PC-9 (cell line): Measurements from ENCODE around the gene ORM2. TPM values are rescaled to one million over a fixed set of nuclear protein-coding genes. Genes with fewer than 3 reads are reported as not detected.

Experiments used
- BruUV-seq: library from RNA; stranded (reverse); fragments of 400-500 nt; replicated peaks from 2 replicates; lab custom pipeline; 2021; lab: Mats Ljungman, UMichigan
- CTCF ChIA-PET: fragments of 300-600 bp; sonication (Branson Sonifier 250); formaldehyde crosslinking; loops from one replicate; lab custom pipeline; 2022; ENCODE audit warnings: antibody characterized with exemption; lab: Charles Lee
- POLR2A ChIA-PET: fragments of 300-600 bp; sonication (Branson Sonifier 250); formaldehyde crosslinking; loops from one replicate; lab custom pipeline; 2022; ENCODE audit warnings: antibody characterized with exemption; ENCODE audit not compliant: unreplicated experiment; lab: Charles Lee
- DNase-seq, 2 experiments: peaks; one replicate each; pipeline versions ENCODE4 v3.0.0 to v3.0.0-alpha.2; 2015 to 2022; ENCODE audit warnings: mixed read lengths in 1 of 2
- H2AFZ ChIP-seq: fragments of 200-600 bp; sonication (generic); 2 replicates; pipeline ENCODE4 v1.8.1; 2017; ENCODE audit warnings: antibody characterized with exemption
- H3F3A ChIP-seq: fragments of 200-600 bp; sonication (generic); 2 replicates; pipeline ENCODE4 v1.8.1; 2017; ENCODE audit warnings: antibody characterized with exemption, mild to moderate bottlenecking, low read depth; ENCODE audit not compliant: insufficient read depth
- H3K27ac ChIP-seq: fragments of 200-600 bp; sonication (generic); 2 replicates; pipeline ENCODE4 v1.6.1; 2016; ENCODE audit warnings: mixed run types
- H3K27me3 ChIP-seq: fragments of 200-600 bp; sonication (generic); 2 replicates; pipeline ENCODE4 v1.6.1; 2016; ENCODE audit warnings: low read depth, mixed run types; ENCODE audit not compliant: insufficient read depth
- H3K36me3 ChIP-seq: fragments of 200-600 bp; sonication (generic); 2 replicates; pipeline ENCODE4 v1.6.1; 2016; ENCODE audit warnings: low read depth, mixed run types
- H3K4me1 ChIP-seq: fragments of 200-600 bp; sonication (generic); replicated peaks from 2 replicates; pipeline ENCODE4 v1.6.1; 2016; ENCODE audit warnings: mixed run types; ENCODE audit not compliant: insufficient read depth
- H3K4me2 ChIP-seq: fragments of 200-600 bp; sonication (generic); 2 replicates; pipeline ENCODE4 v1.6.1; 2017; ENCODE audit warnings: mixed run types
- H3K4me3 ChIP-seq: fragments of 200-600 bp; sonication (generic); 2 replicates; pipeline ENCODE4 v1.6.1; 2016; ENCODE audit warnings: mixed run types
- H3K79me2 ChIP-seq: fragments of 200-600 bp; sonication (generic); 2 replicates; pipeline ENCODE4 v1.6.1; 2017; ENCODE audit warnings: low read depth, mixed run types
- H3K9me2 ChIP-seq: fragments of 200-600 bp; sonication (generic); 2 replicates; pipeline ENCODE4 v1.8.1; 2017; ENCODE audit warnings: mild to moderate bottlenecking; ENCODE audit not compliant: insufficient read depth
- H3K9me3 ChIP-seq: fragments of 200-600 bp; sonication (generic); 2 replicates; pipeline ENCODE4 v1.8.1; 2016; ENCODE audit warnings: low read depth; ENCODE audit not compliant: insufficient read depth
- H4K20me1 ChIP-seq: fragments of 200-600 bp; sonication (generic); 2 replicates; pipeline ENCODE4 v1.8.1; 2017; ENCODE audit not compliant: insufficient read depth
- EZH2 ChIP-seq: fragments of 200-600 bp; sonication (generic); IDR thresholded peaks from 2 replicates; pipeline ENCODE4 v1.8.0; 2017; ENCODE audit warnings: antibody characterized with exemption, low read depth
- intact Hi-C: fragments of 100-400 bp; cut with micrococcal nuclease; formaldehyde crosslinking; loops from one replicate; pipeline ENCODE4 v1.10.0; 2022; ENCODE audit not compliant: unreplicated experiment
- total RNA-seq: library from RNA; stranded (reverse); gene quantifications from 2 replicates; pipeline ENCODE4 v1.2.3, GENCODE V29; 2021
- TF ChIP-seq, protein P1 (sequence below): fragments of 200-600 bp; sonication (generic); conservative IDR thresholded peaks from 2 replicates; pipeline ENCODE4 v1.6.1; 2017; ENCODE audit warnings: mixed run types, antibody characterized with exemption, mild to moderate bottlenecking, moderate library complexity

Gene ORM2
- total RNA-seq, 1 experiment from 2014 or later: not detected

GRCh38 chr9:114302727-114303126, 26.9 kb upstream of the ORM2 start:
- H2AFZ ChIP-seq: no peak overlapping the region
- no peaks in the 10 kb centered on the region for H3K79me2 ChIP-seq
- H3K4me3 ChIP-seq: no peak overlapping the region
- TF ChIP-seq, protein P1, sequence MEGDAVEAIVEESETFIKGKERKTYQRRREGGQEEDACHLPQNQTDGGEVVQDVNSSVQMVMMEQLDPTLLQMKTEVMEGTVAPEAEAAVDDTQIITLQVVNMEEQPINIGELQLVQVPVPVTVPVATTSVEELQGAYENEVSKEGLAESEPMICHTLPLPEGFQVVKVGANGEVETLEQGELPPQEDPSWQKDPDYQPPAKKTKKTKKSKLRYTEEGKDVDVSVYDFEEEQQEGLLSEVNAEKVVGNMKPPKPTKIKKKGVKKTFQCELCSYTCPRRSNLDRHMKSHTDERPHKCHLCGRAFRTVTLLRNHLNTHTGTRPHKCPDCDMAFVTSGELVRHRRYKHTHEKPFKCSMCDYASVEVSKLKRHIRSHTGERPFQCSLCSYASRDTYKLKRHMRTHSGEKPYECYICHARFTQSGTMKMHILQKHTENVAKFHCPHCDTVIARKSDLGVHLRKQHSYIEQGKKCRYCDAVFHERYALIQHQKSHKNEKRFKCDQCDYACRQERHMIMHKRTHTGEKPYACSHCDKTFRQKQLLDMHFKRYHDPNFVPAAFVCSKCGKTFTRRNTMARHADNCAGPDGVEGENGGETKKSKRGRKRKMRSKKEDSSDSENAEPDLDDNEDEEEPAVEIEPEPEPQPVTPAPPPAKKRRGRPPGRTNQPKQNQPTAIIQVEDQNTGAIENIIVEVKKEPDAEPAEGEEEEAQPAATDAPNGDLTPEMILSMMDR: no peak
- TF ChIP-seq EZH2: no peak
- H4K20me1 ChIP-seq: no peaks in the 10 kb centered on the region
- H3K27me3 ChIP-seq: 0 out of 2 replicates have a peak, but pooled peaks cover 4% of the 10 kb centered on the region
- H3K9me3 ChIP-seq: no peaks in the 10 kb centered on the region
- no peak for DNase-seq
- H3K27ac ChIP-seq: no peak overlapping the region
- ChIA-PET POLR2A (no interaction called here), CTCF (no interaction called here)
- no peaks in the 10 kb centered on the region for H3K4me1 ChIP-seq
- intact Hi-C loops: no loop called here
- no peaks in the 10 kb centered on the region for H3F3A ChIP-seq
- H3K9me2 ChIP-seq: no peaks in the 10 kb centered on the region
- no TSS peak for BruUV-seq
- H3K4me2 ChIP-seq: no peak overlapping the region
- no peaks in the 10 kb centered on the region for H3K36me3 ChIP-seq

DNA sequence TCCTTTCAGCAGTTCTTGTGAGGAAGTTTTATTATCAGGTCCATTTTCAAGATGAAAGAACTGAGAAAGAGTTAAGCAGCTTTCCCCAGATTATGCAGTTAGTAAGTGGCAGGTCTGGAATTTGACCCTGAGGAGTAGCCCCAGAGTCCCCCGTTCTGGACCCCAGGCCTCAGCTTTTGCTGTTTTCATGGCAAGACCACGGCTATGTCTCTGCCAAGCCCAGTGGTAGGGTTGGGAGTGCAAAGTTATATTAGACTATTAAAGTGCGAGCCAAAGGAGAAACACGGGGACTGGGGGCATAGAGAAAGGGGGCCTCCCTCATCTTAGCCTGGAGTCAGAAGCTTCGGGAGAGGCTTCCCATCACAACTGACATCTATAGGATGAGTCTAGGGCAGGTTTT, 26.1 kb upstream of the ORM2 start:
- ChIA-PET CTCF (interaction anchor here (1.4 kb wide), 1 partner anchor 222 kb away, joined by 4 read pairs; no protein-coding TSS in a partner anchor), POLR2A (no interaction called here)
- TF ChIP-seq, protein P1: no peak
- Histone ChIP-seq H3K79me2 (no peaks in the 10 kb centered on the region), H2AFZ (no peak overlapping the region), H3K36me3 (no peaks in the 10 kb centered on the region), H4K20me1 (no peaks in the 10 kb centered on the region), H3K27me3 (0 out of 2 replicates have a peak, but pooled peaks cover 4% of the 10 kb centered on the region), H3K9me3 (no peaks in the 10 kb centered on the region), H3K4me2 (no peak overlapping the region), H3K9me2 (no peaks in the 10 kb centered on the region), H3K4me1 (no peaks in the 10 kb centered on the region), H3K4me3 (no peak overlapping the region), H3F3A (no peaks in the 10 kb centered on the region), H3K27ac (no peak overlapping the region)
- no peak for DNase-seq
- no TSS peak for BruUV-seq
- intact Hi-C loops: no loop called here

DNA sequence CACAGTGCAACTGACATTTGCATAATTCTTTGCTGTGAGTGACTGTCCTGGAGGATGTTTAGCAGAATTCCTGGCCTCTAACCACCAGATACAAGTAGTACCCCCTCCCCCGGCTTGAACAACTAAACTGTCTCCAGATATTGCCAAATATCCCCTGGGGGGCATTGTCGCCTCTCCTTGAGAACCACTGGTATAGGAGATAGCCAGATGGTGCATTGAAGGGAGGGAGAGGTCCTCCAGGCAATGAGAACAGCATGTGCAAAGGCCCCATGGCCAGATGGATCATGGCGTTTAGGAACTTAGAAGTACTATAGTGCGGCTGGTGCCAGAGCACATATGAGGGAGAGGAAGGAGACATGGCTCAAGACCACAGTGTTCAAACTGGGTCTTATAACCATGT, 25.7 kb upstream of the ORM2 start:
- Histone ChIP-seq H3K27ac (no peak overlapping the region), H4K20me1 (no peaks in the 10 kb centered on the region), H2AFZ (no peak overlapping the region), H3K4me2 (no peak overlapping the region), H3K36me3 (no peaks in the 10 kb centered on the region), H3K9me2 (no peaks in the 10 kb centered on the region), H3K27me3 (0 out of 2 replicates have a peak, but pooled peaks cover 6% of the 10 kb centered on the region), H3K4me1 (no peaks in the 10 kb centered on the region), H3K4me3 (no peak overlapping the region), H3F3A (no peaks in the 10 kb centered on the region), H3K79me2 (no peaks in the 10 kb centered on the region), H3K9me3 (no peaks in the 10 kb centered on the region)
- no peak for DNase-seq
- intact Hi-C loops: no loop called here
- TF ChIP-seq, protein P1: no peak
- TF ChIP-seq EZH2: no peak
- ChIA-PET POLR2A (interaction anchor here (0.6 kb wide), 1 partner anchor 586 kb away, joined by 5 read pairs; no protein-coding TSS in a partner anchor), CTCF (interaction anchor here (1.4 kb wide), 1 partner anchor 222 kb away, joined by 4 read pairs; no protein-coding TSS in a partner anchor)
- no TSS peak for BruUV-seq
